ENCODE data around the gene TAMM41.
A peak's percentile ranks its signal among the peaks of the same experiment; 100 is the strongest.
"Not testable (repeated sequence)": the region's sequence is repeated elsewhere in the genome, so short reads cannot be mapped to it uniquely, and the experiment has no call there.

TAMM41 gene

DNA sequence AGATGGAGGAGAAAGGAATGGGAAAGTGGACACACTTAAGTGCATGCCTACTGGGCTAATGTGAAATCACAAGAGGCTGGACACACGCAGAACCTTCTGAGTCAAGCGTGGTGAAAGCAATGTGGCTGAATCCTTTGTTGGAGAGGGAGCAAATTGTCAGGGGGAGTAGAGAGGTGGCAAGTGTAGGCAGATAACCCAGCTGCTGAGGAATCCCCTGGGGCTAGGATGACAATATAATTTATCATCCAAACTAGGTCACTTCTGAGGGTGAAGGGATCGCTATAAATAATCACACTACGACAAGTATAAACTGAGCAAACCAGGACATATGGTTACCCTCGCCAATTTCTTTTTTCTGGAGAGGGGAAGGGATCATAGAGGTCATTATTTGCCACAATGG is 28.7 kb downstream of the TAMM41 start:
- DNase-seq (ENCODE audit: extremely low spot score, insufficient read length, low read depth) (no peak), FAIRE-seq (no peak)

DNA sequence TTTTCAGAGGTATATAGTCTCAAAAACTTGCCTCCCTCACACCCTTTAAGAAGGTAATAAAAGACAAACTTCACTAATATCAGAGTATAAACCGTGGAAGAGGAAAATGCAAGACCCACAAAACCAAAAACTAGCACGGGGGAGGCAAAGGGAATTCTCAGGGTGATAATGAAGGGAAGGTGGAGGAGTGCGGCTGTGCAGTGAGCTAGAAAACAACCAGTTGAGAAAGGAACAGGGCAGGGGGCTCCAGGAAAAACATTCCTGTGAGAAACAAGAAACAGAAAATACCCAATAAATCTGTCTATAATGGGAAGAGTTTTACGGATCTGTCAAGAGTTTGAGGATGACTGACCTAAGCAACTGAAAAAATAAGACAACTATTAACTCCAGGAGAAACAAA is 31.6 kb downstream of the TAMM41 start:
- FAIRE-seq (no peak), DNase-seq (ENCODE audit: extremely low spot score, insufficient read length, low read depth) (no peak)

DNA sequence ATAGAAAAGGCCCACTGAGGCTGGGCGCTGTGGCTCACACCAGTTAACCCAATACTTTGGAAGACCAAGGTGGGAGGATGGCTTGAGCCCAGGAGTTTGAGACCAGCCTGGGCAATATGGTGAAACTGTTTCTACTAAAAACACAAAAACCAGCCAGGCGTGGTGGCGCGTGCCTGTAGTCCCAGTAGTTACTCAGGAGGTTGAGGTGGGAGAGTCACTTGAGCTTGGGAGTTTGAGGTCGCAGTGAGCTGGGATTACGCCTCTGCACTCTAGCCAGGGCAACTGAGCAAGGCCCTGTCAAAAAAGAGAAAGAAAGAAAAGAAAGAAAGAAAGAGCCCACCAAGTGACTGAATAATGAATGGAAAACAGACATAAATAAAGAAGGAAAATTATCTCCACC is 32.0 kb downstream of the TAMM41 start:
- DNase-seq (ENCODE audit: extremely low spot score, insufficient read length, low read depth) (no peak), FAIRE-seq (no peak)

DNA sequence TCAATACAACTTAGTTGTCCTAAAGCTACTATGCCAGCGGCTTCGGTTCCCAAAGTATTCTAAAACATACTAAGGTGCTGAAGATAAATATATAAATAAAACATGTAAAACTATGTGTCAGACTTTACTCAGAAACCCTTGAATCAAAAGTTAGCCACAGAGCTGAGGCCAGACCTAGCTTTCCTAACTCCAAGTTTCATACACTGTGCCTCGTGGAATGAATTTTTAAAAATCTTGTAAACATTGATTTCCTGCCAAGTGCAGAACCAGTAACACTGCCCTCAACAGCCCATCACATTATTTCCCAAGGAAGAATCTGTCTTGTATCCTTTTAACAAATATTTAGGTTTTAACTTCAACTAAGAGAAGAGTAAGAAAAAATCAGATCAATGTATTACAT is 36.4 kb downstream of the TAMM41 start:
- no peak for FAIRE-seq
- no peak for DNase-seq (ENCODE audit: extremely low spot score, insufficient read length, low read depth)

DNA sequence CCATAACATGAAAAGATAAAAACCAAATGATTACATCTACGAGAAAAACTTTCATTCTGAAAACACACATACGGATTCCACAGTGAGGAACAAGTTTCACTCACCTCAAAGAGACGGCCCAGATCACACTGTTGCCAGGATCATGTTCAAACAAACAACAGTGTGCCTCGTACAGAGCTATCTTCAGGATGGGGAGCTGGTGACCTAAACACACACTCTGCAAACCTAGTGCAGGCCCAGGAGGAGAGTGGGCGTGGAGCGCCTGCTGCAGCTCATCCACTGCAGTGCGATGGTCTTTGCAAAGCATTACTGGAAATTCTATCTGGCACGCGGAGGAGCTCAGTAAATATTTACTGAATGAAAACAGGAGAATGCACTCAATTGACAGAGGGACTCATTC is 38.5 kb downstream of the TAMM41 start:
- no peak for FAIRE-seq
- no peak for DNase-seq (ENCODE audit: extremely low spot score, insufficient read length, low read depth)

DNA sequence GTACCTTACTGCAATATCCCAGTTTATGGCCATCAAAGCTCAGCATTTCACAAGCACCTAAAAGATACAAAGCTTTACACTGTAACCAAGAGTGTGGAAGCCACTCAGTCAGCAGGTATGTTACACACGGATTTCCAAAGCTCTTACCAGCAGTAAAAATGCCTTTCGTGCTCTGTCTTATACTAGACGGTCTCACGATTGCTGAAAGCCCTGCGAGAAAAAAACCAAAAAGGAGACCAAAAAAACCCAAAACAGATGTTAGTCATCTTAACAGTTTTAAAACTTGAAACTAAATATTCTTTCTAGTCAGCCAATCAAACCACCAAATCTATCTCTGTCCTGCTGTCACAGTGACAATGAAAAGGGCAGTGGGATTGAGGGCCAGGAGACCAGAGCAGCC is 39.0 kb downstream of the TAMM41 start:
- FAIRE-seq (no peak), DNase-seq (ENCODE audit: extremely low spot score, insufficient read length, low read depth) (no peak)

DNA sequence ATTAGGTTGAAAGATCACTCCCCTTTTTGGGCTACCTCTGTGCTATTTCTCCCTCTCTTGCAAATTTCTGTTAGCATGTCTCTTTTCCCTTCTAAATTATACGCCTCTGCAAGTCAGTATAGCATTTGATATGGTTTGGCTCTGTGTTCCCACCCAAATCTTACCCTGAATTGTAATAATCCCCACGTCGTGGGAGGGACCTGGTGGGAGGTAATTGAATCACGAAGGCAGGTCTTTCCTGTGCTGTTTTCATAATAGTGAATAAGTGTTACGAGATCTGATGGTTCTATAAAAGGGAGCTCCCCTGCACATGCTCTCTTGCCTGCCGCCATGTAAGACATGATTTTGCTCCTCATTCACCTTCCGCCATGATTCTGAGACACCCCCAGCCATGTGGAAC is 41.0 kb downstream of the TAMM41 start:
- FAIRE-seq (no peak), DNase-seq (ENCODE audit: extremely low spot score, insufficient read length, low read depth) (no peak)

DNA sequence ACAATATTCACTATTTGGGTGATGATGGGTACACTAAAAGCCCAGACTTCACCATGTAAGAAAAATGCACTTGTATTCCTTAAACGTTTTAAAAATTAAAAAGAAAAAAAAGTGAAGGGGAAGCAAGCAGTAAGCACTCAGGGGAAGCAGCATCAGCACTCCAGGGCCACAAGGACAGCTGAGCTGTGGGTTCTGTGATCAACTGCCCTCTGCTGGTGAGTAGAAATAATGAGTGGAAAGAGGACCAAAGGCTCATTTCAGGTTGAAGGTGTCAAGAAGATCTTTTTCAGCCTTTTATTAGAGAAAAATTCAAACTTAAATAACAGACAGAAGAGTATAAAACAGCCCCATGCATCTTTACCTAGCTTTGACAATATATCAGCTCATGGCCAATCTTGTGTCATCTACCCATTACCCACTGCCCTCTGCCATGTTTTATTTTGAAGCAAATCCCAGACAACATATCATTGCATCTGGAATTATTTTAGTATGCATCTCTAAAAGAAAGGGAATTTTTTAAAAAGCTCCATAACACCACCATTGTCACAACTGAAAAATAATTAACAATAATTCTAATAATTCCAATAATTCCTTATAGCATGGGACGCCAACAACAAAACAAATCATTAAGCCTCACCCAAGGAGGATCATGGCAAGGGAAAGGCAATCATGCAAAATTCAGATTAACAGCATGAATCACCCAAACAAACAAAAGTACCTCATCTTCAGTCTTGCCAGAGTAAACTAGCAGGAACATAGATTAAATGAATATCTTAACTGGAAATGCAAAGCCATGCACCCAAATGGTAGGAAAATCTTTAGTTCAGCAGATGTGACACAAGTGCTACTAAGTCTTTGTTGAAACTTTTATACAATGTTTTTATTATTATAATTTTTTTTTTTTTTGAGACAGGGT is 42.5 kb downstream of the TAMM41 start:
- peak; percentile 73 for FAIRE-seq

DNA sequence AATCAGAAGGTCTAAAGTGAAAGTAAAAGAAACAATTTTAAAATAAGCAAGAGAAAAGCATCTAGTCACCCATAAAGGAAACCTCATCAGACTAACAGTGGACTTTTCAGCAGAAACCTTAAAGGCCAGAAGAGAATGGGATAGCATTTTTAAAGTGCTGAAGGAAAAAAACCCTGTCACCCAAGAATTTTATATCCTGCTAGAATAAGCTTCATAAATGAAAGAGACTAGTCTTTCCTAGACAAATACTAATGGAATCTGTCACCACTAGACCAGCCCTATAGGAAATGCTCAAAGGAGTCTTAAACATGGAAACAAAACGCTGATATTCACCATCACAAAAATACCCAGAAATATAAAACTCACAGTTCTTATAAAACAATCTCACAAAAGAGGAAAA is 46.9 kb downstream of the TAMM41 start:
- FAIRE-seq (no peak), DNase-seq (ENCODE audit: extremely low spot score, insufficient read length, low read depth) (no peak)

More for the DNA sequence above, 42.5 kb downstream of the TAMM41 start:
- DNase-seq (ENCODE audit: extremely low spot score, insufficient read length, low read depth), result peak; percentile 30

DNA sequence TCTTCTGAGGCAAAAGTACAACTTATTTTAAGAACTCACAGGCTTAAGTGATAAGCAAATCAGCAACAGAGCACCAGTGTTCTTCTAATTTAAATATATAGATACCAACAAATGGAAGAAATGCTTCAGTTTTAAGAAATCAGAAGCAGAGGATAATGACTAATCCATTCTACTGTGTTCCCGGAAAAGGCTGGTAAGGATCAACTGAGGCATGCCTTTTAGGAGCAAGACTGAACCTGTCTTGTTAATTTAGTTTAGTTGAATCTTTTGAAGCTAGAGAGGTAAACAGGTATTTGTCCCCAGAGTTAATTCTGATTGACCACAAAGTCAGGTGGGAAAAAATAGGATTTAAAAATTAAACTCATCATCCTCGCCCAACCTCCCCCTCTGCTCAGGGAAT is 51.8 kb downstream of the TAMM41 start:
- FAIRE-seq, result no peak

DNA sequence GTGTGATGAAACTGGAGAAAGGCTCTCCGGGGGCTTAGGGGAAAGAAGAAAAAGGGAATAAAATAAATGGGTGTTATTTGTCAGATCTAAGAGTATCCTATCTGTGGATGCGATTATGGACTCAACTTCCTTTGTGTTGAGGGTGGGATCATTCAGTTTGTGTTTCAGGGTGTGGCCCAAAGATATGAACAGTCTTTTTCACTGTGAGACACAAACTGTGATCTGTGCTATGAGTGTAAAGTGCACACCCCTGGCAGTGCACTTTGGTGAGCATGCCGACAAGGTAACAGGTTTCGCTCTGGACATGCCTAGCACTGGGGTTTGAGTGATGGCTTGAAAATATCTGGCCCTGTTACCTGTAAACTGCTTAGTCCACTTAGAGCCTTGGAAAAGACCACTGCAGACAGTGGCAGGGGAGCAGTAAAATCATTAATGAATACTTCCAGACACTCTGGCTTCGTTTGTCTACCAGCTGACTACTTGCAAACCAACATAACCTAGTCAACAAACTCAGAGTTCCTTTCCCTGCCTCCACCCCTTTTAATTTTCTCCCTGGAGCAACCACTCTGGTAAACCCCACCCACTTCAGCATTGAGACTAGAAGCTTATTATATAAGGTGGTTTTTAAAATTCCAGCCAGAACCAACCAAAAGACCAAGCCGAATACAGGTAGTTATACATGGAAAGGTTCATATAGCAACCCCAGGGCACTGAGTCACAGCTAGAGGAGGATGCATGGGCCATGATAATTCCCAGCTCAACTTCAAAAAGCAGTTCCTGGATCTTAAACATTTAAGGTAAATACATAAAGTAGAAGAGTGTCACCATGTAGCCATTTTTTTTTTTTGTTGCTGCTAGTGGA is 55.1 kb downstream of the TAMM41 start:
- no peak for FAIRE-seq
- no peak for DNase-seq (ENCODE audit: extremely low spot score, insufficient read length, low read depth)

More for the DNA sequence above, 51.8 kb downstream of the TAMM41 start:
- DNase-seq (ENCODE audit: extremely low spot score, insufficient read length, low read depth), result no peak

DNA sequence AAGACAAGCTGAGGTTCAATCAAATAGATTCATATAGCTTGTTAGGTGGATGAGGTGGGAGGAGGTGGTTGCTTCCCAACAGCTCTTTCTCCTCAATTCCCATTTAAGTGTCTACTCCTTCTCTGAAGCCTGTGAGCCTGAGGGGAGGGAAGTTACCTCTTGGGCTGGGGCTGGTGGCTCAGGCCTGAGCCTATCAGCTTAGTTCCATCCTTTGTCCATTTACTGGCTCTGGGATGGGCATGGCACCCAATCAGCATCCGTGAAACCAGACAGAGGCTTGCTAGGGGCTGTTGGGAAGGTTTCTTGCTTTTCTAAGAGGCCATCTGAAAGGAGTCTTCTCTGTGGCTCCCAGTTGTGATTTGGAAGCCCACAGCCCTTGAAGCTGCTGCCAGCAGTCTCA is 57.3 kb downstream of the TAMM41 start:
- DNase-seq (ENCODE audit: extremely low spot score, insufficient read length, low read depth) (no peak), FAIRE-seq (no peak)

DNA sequence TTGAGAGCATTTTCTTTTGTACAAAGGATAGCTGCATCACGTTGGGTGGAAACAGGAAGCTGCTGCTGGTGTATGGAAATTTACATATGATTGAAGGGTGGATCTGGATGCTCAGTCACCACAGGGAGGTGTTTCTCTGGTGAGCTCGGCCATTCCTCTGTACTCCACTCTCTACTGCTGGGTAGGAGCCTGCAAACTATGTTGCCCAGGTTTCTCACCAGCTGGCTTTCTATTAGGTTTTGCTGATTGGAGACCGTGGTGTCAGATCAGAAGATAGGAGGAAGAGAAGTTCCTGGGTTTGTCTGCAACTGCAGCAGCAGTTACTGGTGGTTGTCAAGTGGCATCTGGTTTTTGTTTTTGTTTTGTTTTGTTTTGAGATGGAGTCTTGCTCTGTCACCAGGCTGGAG is 61.7 kb downstream of the TAMM41 start:
- FAIRE-seq, result no peak
- no peak for DNase-seq (ENCODE audit: extremely low spot score, insufficient read length, low read depth)

DNA sequence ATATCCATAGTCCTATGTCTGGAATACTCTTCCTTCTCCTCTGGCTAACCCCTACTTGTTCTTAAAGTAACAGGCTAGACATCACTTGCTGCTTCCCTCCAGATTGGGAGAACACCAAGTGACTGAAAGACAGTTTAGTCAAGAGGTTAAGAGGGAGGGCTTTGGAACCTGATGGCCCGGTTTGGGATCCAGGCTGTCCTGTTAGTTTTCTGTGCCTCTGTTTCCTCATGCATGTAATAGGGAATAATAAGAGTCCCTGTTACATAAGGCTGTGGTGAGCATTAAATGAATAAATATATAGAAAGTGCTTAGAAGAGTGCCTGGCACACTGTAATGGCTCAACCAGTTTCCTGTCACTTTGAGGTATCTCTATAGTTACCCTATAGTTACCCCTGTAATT is 66.3 kb downstream of the TAMM41 start:
- no peak for DNase-seq (ENCODE audit: extremely low spot score, insufficient read length, low read depth)
- no peak for FAIRE-seq

DNA sequence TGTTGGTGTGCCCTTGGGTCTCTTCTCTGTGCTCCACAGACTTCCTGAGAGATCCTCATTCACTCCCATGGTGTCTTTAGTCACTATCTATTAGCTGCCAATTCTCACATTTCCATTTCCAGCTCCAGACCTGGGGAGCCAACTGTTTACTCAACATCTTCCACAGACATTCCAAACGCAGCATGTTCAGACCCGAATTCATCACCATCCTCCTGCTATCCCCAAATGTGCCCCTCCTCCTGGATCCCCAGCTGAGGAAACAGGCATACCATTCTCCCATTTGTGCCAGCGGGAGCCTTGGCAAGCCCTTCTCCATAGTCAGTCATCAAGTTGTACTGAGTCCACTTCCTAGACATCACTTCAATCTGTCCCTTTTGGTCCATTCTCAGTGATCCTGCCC is 67.1 kb downstream of the TAMM41 start:
- no peak for FAIRE-seq
- DNase-seq (ENCODE audit: extremely low spot score, insufficient read length, low read depth), result no peak

DNA sequence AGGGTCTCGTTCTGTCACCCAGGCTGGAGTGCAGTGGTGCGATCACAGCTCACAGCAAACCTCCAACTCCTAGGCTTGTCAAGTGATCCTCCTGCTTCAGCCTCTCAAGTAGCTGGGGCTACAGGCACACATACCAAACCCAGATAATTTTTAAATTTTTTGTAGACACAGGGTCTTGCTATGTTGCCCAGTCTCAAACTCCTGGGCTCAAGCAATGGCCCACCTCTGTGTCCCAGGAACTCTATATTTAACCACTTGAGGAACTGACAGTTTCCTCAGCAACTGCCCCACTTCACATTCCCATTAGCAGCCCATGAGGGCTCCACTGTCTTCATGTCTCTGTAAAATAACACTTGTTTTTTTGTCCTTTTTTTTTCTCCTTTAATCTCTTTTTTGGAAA is 68.4 kb downstream of the TAMM41 start:
- DNase-seq (ENCODE audit: extremely low spot score, insufficient read length, low read depth) (no peak), FAIRE-seq (no peak)

DNA sequence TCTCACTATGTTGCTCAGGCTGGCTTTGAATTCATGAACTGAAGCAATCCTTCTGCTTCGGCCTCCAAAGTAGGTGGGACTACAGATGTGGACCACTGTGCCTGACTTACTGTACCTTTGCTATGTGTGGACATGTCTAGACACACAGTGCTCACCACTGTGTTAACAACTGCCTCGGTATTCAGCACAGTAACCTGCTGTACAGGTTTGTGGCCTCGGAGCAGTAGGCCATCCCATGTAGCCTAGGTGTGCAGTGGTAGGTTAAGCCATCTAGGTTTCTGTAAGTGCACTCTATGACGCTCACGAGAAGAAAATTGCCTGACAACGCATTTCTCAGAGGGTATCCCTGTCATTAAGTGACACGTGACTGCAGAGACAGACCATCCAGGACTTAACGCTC is 70.3 kb downstream of the TAMM41 start:
- DNase-seq (ENCODE audit: extremely low spot score, insufficient read length, low read depth) (no peak), FAIRE-seq (no peak)

DNA sequence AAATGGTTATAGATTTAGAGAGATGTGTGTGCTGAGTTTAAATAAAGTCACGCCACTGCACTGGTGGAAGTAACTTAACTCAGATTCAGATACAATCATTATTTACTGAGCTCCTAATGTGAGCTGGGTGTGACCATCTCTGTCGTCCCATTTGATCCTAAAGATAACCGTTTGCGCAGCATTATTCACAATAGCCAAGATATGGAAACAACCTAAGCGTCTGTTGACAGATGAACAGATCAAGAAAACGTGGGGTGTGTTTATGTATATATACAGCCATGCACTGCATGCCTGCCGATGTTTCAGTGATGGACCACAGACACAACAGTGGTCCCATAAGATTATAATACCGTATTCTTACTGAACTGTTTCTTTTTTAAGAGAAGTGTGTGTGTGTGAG is 71.2 kb downstream of the TAMM41 start:
- DNase-seq (ENCODE audit: extremely low spot score, insufficient read length, low read depth) (no peak), FAIRE-seq (no peak)

DNA sequence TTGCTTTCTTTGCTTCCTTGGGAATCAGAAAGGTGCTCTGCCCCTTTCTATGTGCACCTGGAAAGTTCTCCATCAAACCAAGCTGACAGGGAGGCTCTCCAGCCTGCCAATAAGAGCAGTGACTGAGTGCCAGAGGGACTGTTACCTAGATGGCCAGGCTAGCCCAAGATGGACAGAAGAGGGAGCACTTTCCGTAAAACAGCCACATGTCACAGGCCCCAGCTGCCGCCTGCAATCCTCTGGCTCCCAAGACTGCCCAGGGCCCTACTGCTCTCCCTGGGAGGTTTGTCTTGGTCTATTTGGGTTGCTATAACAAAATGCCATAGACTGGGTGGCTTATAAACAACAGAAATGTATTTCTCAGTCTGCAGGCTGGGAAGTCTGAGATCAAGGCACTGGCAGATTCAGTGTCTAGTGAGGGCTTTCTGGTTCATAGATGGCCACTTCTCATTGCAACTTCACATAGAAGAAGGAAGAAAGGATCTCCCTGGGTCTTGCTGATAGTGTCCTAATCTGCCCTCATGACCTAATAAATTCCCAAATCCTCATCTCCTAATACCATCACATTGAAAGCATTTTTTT is 72.3 kb downstream of the TAMM41 start:
- DNase-seq (ENCODE audit: extremely low spot score, insufficient read length, low read depth) (no peak), FAIRE-seq (no peak)

DNA sequence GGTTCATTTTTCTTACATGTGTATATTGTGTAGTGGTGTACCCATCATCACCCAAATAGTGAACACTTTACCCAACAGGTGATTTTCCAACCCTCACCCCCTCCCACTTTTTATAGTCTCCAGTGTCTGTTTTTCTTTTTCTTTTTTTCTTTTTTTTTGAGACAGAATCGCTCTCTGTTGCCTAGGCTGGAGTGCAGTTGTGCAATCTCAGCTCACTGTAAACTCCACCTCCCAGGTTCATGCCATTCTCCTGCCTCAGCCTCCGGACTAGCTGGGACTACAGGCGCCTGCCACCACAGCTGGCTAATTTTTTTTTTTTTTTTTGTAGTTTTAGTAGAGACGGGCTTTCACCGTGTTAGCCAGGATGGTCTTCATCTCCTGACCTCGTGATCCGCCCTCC is 74.8 kb downstream of the TAMM41 start:
- DNase-seq (ENCODE audit: extremely low spot score, insufficient read length, low read depth); FAIRE-seq: not testable (repeated sequence)
